ENCODE results near the gene SLC4A8.
"Not testable (repeated sequence)": the region's sequence is repeated elsewhere in the genome, so short reads cannot be mapped to it uniquely, and the experiment has no call there.

SLC4A8 gene

DNA sequence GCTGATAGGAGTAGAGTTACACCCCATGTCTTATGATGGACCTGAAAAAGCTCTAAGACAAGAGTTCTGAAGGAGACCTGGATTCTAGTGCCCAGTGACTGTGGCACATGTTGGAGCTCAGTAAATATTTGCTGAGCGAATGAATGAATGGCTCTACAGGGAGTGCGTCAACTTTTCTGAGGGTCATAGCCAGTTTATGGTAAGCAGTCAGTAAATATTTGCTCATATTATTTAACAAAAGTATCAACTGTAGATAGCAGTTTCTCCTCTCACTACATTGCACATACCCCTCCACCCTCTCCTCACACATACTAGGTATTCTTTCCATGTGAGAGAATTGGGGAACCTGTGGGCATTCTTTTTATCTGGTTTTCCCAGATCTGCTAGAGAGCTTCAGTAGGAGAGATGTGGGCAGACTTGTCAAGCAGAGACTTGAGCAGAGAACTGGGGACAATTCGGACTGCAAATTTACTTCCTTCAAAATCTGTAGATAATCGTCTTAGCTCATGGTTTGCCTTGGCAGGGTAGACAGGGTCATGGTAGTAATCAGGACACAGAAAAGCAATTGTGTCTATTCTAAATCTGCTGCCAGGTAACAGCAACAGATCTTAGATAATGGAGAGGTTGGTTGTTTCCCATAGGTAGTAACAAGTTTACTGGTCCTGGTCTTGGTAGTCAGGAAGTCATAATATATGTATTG, 5.7 kb downstream of the SLC4A8 start:
- DNase-seq (ENCODE audit: low spot score), result no peak

GRCh38 chr12:51432921-51433320, 8.3 kb downstream of the SLC4A8 start:
- no peak for DNase-seq (ENCODE audit: low spot score)

DNA sequence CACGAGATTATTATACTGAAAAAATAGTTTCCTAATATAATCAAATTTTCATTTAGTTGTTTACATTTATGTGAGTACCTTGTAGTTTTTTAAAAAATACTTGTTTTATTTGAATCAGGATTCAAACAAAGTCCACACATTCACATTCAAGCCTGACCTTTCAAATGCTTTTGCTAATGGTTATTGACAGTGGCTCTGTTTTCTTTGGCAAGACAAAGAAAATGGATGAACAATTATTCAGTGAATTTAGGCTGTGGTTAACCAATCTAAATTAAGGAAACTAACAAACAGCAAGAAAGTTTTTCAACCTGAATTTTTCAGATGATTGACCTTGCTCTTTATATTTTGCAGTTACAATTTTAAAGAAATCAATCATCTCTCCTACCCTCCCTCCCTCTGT, 9.7 kb downstream of the SLC4A8 start:
- DNase-seq (ENCODE audit: low spot score), result no peak

GRCh38 chr12:51437431-51437830, 12.8 kb downstream of the SLC4A8 start:
- no peak for DNase-seq (ENCODE audit: low spot score)

DNA sequence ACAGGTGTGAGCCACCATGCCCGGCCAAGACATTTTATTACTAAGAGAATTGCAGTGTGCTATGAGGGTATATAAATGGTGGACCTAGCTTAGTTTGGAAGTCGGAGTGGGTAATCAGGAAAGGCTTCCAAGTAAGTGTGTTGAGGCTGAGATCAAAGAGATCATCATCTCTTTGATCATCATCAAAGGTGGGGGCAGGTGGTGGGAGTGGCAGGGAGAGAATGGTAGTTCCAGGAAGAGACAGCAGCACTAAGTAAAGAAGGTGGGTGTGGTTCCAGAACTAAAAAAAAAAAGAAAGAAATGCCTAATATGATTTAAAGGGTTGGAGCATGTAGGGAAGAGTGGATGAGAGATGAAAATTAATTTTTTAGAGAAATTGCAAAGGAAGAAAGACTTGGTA, 14.7 kb downstream of the SLC4A8 start:
- no peak for DNase-seq (ENCODE audit: low spot score)

DNA sequence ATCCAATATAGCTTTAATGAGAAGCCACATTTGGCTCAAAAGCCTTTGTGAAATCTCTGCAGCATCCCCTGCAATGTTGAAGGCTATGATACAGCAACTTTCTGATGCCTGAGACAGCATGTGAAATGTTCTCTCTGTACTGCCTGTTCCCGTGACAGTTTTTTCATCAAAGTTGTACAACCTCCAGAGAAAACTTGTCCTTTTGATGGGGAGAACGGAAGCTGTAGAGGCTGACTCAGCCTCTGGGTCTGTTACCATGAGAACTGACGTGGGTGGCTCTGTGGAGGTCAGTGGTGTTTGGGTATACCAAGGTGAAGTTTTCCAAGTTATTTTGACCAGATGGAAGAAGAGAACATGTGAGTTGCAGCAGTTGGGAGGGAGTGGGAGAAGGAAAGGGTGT, 17.0 kb downstream of the SLC4A8 start:
- no peak for DNase-seq (ENCODE audit: low spot score)

- no peak for DNase-seq (ENCODE audit: low spot score)
Measured at GRCh38 chr12:51442324-51442723, 17.7 kb downstream of the SLC4A8 start.

DNA sequence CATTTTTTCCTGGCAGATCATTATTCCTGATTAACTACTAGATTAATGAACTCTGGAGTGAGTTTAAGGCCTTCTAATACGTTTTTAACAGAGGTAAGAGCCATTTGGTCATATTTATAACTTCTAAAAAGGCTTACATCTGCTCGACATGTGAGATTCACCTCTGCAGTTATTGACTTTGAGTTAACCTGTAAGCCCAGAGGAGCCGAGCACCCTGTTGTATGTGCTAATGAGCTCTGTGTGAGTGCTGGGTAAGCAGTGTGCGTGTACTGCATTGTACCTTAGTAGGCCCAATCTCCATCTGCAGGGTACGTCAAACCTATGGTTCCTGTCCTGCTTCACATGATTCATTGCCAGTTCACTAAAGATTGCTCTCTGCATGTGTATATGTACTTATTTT, 18.9 kb downstream of the SLC4A8 start:
- no peak for DNase-seq (ENCODE audit: low spot score)

GRCh38 chr12:51448618-51449256, 24.1 kb downstream of the SLC4A8 start:
- DNase-seq (ENCODE audit: low spot score), result no peak

GRCh38 chr12:51449580-51450246, 25.1 kb downstream of the SLC4A8 start:
- no peak for DNase-seq (ENCODE audit: low spot score)

DNA sequence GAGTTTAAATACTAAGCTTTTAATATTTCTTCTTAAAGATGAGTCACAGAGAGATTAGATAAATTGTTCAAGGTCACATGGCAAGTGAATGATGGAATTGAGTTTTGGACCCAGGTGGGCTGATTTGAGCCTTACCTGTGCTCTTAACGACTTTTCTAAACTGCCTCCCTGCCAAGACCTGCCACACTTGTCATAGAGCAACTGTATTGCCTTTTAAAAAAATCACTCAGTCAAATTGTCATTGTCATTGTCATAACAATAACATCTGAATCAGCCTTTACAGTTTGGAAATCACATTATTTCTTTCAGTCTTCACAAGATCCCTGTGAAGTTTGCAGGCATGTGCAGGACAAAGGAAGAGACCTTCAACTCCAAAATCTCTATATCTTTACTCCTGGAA, 25.7 kb downstream of the SLC4A8 start:
- no peak for DNase-seq (ENCODE audit: low spot score)

GRCh38 chr12:51450806-51451205, 26.2 kb downstream of the SLC4A8 start:
- DNase-seq (ENCODE audit: low spot score), result no peak

- not testable (repeated sequence) for DNase-seq (ENCODE audit: low spot score)
Measured at GRCh38 chr12:51454016-51454415, 29.4 kb downstream of the SLC4A8 start.

- DNase-seq (ENCODE audit: low spot score), result not testable (repeated sequence)
Measured at GRCh38 chr12:51455050-51455449, 30.4 kb downstream of the SLC4A8 start.

DNA sequence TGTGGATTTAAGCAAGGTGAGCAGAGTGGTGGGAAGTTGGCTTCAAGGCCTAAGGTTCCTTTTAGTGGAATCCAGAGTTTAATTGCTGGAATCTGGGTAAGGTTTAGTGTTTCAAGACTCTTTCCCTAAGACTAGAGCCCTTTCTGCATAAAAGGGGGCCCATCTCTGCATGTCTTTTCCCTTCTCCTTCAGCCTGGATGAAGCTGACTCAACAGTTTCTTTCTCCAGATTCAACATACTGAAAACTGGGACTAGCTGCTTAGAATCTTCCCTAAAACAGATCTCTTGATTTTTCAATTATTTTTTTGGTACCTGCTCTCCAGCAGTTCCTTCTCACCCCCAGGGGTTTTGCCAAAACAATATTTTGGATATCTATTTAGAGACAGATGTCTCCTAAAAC, 34.0 kb downstream of the SLC4A8 start:
- DNase-seq (ENCODE audit: low spot score), result no peak

DNA sequence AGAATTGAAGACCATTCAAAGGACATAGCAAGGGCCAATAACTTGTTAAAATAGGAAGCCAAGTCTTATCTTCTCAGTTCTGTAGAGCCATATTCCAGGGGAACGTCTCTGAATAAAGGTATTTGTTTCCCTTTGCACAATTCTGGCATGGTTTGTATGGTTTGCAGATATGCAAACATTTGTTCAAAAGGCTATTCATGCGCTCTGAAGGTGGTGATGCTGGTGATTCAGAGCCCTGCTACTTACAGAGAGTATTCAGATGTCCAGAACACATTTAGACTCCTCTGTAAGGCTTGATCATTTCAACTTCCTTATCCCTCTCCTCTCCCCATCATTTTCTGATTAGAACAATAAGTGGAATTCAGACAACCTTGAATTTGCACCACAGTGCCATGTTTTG, 35.9 kb downstream of the SLC4A8 start:
- no peak for DNase-seq (ENCODE audit: low spot score)

- DNase-seq (ENCODE audit: low spot score), result no peak
Measured at GRCh38 chr12:51465491-51465890, 40.9 kb downstream of the SLC4A8 start.

- DNase-seq (ENCODE audit: low spot score), result no peak
Measured at GRCh38 chr12:51470116-51470515, 45.5 kb downstream of the SLC4A8 start.

DNA sequence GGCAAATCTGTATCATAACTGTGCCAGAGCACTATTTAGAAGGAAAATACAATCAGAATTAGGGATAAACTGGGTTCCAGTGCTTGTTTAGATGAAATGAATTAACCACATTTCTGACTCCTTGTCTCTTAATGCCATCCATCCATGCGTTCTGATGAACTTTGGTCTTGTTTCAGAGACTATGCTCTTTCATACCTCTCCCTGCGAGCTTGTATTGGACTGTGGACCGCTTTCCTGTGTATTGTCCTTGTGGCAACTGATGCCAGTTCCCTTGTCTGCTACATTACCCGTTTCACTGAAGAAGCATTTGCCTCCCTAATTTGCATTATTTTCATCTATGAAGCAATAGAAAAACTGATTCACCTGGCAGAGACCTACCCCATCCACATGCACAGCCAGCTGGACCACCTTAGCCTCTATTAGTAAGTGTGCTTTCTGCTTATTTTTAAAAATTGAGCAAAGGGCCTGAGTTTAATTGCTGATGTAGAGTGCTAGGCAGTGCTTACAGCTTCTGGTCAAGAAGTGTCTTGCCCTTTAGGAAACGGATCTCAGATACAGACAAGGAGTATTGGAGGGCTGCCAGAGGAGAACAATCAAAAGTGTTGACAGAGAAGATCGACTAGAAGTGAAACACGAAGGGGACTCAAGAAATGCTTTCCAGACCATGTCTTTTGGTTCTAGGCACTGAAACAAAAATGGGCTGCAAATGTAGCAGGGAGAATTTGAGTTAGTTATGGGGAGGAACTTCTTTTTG, 46.7 kb downstream of the SLC4A8 start:
- no peak for DNase-seq (ENCODE audit: low spot score)

DNA sequence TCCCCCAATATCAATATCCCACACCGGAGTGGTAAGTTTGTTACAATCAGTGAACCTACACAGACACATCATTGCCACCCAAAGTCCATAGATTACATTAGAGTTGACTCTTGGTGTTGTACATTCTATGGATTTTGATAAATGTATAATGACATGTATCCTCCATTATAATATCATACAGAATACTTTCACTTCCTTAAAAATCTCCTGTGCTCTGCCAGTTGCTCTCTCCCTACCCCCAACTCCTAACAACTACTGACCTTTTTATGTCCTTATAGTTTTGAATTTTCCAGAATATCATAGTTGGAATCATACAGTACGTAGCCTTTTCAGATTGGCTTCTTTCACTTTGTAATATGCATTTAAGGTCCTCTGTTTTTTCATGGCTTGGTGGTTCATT, 48.4 kb downstream of the SLC4A8 start:
- DNase-seq (ENCODE audit: low spot score), result no peak

DNA sequence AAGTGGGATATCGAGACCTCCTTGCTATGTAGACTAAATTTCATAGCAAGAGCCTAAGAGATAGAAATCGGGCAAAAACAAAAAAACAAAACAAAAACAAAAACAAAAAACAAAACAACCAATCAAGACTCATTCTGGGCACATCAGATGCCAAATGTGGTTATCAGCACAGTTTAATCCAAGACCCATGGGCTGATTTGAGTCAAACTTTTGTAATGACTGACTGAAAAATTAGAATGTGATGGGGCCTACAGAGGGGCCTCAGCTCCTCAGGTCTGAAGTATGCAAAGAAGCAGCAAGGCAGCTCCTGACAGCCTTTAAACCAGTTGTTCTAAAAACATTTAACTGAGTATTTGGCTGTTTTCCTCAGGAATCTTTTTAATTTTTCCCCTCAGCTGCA, 49.3 kb downstream of the SLC4A8 start:
- no peak for DNase-seq (ENCODE audit: low spot score)

DNA sequence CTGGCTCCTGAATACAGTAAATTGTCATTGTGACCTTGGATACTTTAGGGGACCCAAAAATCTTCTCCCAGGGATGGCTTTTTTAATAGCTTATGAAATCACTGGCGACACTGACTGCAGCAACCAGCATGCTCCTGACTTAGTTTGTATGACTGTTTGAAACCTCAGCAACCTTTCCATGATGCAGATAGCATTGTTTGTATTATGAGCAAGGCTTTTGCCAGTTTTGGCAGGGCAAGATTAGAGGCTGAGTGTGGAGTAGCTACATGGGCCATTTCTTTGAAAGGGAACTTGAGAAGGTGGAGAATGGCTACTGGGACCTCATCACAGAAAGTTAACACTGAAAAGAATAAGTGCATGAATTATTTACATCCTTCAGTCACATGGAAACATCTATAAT, 50.9 kb downstream of the SLC4A8 start:
- DNase-seq (ENCODE audit: low spot score), result no peak

DNA sequence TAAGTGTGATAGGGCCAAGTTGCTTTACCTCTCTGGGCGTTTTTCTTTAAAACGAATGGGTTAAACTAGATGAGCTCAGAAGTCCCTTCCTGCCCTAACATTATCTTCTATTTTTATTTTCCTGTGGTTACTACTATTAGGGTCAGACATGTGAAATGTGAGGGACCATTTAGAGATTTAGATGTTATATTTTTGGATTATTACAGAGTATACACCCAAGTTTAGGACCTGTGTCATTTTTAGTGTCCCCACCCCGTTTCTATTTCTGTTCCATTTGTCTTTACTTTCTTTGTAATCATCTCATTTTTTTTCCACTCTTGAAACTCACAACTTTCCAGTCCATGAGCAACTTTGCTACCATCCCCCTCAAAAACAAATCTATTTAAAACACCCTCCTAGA, 56.3 kb downstream of the SLC4A8 start:
- no peak for DNase-seq (ENCODE audit: low spot score)

Measured in hematopoietic multipotent progenitor cell treated with erythropoietin and hydrocortisone succinate and interleukin-3 and kit ligand, for 17 days (in vitro differentiated cells).